HEK293T (cell line): ENCODE measurements around the gene SSH2.

Experiments used
- BHLHE40 ChIP-seq: fragments of 450-650 bp; IDR thresholded peaks from 2 replicates; pipeline ENCODE4 v1.6.1; 2016; ENCODE audit warnings: mild to moderate bottlenecking, moderate library complexity, borderline replicate concordance
- FOXA1 ChIP-seq: fragments of 450-650 bp; IDR thresholded peaks from 2 replicates; pipeline ENCODE4 v1.6.1; 2016; ENCODE audit warnings: mild to moderate bottlenecking
- FOXK2 ChIP-seq: fragments of 450-650 bp; IDR thresholded peaks from 2 replicates; pipeline ENCODE4 v1.6.1; 2016; ENCODE audit warnings: mild to moderate bottlenecking
- FOXM1 ChIP-seq: fragments of 450-650 bp; IDR thresholded peaks from 2 replicates; pipeline ENCODE4 v1.6.1; 2017; ENCODE audit warnings: mild to moderate bottlenecking, borderline replicate concordance
- SP1 ChIP-seq: fragments of 450-650 bp; IDR thresholded peaks from 2 replicates; pipeline ENCODE4 v1.6.1; 2017
- SUZ12 ChIP-seq: fragments of 450-650 bp; IDR thresholded peaks from 2 replicates; pipeline ENCODE4 v1.6.1; 2016; ENCODE audit warnings: mild to moderate bottlenecking
- TARDBP ChIP-seq: fragments of 450-650 bp; IDR thresholded peaks from 2 replicates; pipeline ENCODE4 v1.6.1; 2016
- ZNF384 ChIP-seq: fragments of 450-650 bp; IDR thresholded peaks from 2 replicates; pipeline ENCODE4 v1.6.1; 2016

- TF ChIP-seq ZNF384 (no peak), SP1 (no peak), FOXM1 (no peak), SUZ12 (no peak), BHLHE40 (no peak), TARDBP (no peak), FOXA1 (no peak), FOXK2 (no peak)
These were observed 335.4 kb downstream of the SSH2 start for GRCh38 chr17:29594519-29595090.
